Muscle layer of duodenum (tissue), 2 donors: ENCODE data around the gene MYDGF.

Source experiments
- H3K27ac ChIP-seq: one replicate; pipeline ENCODE4 v1.7.0; 2013; ENCODE audit warnings: mild to moderate bottlenecking, low read length
- H3K27me3 ChIP-seq: one replicate; pipeline ENCODE4 v1.7.0; 2013; ENCODE audit warnings: low read depth, mild to moderate bottlenecking, control low read depth, low read length
- H3K36me3 ChIP-seq, 2 donors: one replicate each; pipeline ENCODE4 v1.7.0; 2013; ENCODE audit warnings: low read length in 2 of 2, control low read depth in 1 of 2, mild to moderate bottlenecking in 1 of 2; ENCODE audit not compliant: insufficient read depth in 2 of 2, control insufficient read depth in 1 of 2
- H3K4me1 ChIP-seq, 2 donors: one replicate each; pipeline ENCODE4 v1.7.0; 2013; ENCODE audit warnings: low read length in 2 of 2, mild to moderate bottlenecking in 2 of 2, control low read depth in 1 of 2, moderate library complexity in 1 of 2; ENCODE audit not compliant: insufficient read depth in 2 of 2, control insufficient read depth in 1 of 2
- H3K4me3 ChIP-seq, 2 donors: one replicate each; pipeline ENCODE4 v1.7.0; 2013; ENCODE audit warnings: low read length in 2 of 2, low read depth in 1 of 2, mild to moderate bottlenecking in 1 of 2
- H3K9me3 ChIP-seq, 2 donors: one replicate each; pipeline ENCODE4 v1.7.0; 2013; ENCODE audit warnings: low read length in 2 of 2, control low read depth in 1 of 2, mild to moderate bottlenecking in 1 of 2; ENCODE audit not compliant: control insufficient read depth in 1 of 2
- donor health status: healthy.

The MYDGF gene

DNA sequence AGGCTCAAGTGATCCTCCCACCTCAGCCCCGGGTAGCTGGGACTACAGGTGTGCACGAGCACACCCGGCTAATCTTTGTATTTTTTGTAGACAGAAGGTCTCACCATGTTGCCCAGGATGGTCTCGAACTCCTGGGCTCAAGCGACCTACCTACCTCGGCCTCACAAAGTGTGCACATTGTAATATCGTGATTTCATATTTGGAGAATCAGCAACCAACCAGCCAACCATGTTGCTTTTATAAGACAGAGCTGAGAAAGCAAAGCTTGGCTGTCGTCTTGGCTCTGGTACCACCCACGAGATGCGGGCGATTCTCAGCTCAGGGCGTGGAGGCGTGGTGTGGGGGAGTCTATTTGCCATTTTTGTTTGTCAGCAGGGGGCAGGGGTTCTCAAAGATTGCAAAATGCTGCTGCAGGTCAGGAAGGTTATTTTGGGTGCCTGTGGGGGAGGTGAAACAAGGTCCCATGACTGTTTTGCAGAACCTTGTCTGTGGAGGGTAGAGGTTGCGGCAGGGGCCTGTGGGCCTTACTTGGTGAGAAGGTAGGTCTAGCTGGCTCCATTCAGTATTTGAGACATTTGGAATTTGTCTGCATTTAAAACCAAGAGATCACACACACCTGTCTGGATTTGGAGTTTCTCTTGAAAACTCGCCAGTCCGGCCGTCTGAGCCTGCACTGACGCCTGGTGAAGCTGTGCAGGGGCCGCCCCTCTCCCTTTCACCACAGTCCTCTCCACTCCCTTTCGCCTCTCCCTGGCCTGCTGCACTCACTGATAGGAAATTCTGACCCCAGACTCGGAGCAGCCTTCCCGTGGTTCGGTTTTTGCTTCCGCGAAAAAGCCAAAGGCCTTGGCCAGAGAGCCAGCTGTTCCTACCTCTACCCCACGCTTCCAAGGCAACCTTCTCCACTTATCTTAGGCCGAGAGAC is 15.4 kb downstream of the MYDGF start:
- H3K27ac ChIP-seq = no peak overlapping the region
- H3K9me3 ChIP-seq = peaks cover 0 to 8% of the 10 kb centered on the region in 2 donors
- peaks cover 0 to 9% of the 10 kb centered on the region in 2 donors for H3K4me1 ChIP-seq
- peaks cover 14 to 56% of the 10 kb centered on the region in 2 donors for H3K36me3 ChIP-seq
- no peak overlapping the region for H3K4me3 ChIP-seq
- H3K27me3 ChIP-seq = no peaks in the 10 kb centered on the region

GRCh38 chr19:4653793-4654436 is 16.2 kb downstream of the MYDGF start:
- Histone ChIP-seq H3K27ac (no peak overlapping the region), H3K9me3 (peaks cover 0 to 8% of the 10 kb centered on the region in 2 donors), H3K27me3 (no peaks in the 10 kb centered on the region), H3K36me3 (peaks cover 11 to 48% of the 10 kb centered on the region in 2 donors), H3K4me1 (peaks cover 0 to 17% of the 10 kb centered on the region in 2 donors), H3K4me3 (no peak overlapping the region)

DNA sequence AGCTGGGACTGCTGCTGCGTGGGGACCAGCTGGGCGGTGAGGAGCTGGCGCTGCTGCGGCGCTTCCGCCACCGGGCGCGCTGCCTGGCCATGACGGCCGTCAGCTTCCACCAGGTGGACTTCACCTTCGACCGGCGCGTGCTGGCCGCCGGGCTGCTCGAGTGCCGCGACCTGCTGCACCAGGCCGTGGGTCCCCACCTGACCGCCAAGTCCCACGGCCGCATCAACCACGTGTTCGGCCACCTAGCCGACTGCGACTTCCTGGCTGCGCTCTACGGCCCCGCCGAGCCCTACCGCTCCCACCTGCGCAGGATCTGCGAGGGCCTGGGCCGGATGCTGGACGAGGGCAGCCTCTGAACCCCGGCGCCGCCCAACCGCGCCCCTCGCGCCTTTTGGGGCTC is 18.1 kb downstream of the MYDGF start:
- Histone ChIP-seq H3K27me3 (no peaks in the 10 kb centered on the region), H3K4me1 (peaks cover 0 to 25% of the 10 kb centered on the region in 2 donors), H3K27ac (no peak overlapping the region), H3K4me3 (no peak overlapping the region), H3K9me3 (no peaks in the 10 kb centered on the region), H3K36me3 (peaks cover 0 to 31% of the 10 kb centered on the region in 2 donors)

- H3K27ac ChIP-seq = no peak overlapping the region
- H3K36me3 ChIP-seq = peaks cover 0 to 20% of the 10 kb centered on the region in 2 donors
- peaks cover 0 to 25% of the 10 kb centered on the region in 2 donors for H3K4me1 ChIP-seq
- no peak overlapping the region for H3K4me3 ChIP-seq
- H3K27me3 ChIP-seq = no peaks in the 10 kb centered on the region
- no peaks in the 10 kb centered on the region for H3K9me3 ChIP-seq
Measured at GRCh38 chr19:4650159-4650558, 20.0 kb downstream of the MYDGF start.

GRCh38 chr19:4649392-4650047 is 20.6 kb downstream of the MYDGF start:
- no peaks in the 10 kb centered on the region for H3K9me3 ChIP-seq

DNA sequence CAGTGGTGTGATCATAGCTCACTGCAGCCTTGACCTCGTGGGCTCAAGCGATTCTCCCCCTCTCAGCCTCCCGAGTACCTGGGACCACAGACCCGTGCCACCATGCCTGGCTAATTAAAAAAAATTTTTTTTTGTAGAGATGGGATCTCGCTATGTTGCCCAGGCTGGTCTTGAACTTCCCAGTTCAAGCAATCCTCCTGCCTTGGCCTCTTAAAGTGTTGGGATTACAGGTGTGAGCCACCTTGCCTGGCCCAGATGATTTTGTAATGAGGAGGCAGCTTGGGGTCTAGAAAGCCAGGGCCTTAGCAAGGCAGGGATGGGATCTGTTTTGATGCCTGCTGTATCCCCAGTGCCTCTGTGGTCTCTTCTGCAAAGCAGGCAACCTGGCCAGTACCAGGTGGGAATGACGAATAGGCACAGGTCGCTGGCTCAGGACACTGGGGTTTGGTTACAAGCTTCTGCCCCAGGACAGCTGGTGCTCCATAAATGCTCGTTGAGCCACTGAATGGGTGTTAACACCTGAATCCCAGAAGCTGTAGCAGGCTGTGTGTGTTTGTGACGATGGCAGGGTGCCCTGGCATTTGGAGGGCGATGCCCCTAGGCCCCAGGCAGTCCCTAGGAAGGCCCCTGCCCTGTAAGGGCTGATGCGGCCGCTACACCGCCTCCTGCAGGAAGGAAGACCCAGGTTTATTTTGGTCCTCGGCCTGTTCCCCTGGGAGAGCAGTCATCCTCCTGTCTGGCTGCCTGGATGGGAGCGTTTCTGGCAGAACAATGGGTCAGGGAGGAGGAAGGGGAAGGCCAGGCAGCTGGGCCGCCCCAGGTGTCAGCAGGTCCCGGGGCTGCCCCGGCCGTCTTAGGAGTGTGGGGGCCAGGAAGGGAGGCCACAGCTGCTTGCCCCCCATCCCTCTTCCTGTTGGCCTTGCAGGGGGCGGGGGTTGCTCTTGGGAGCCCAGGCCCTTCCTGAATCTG is 22.2 kb downstream of the MYDGF start:
- Histone ChIP-seq H3K4me1 (peaks cover 0 to 28% of the 10 kb centered on the region in 2 donors), H3K9me3 (no peaks in the 10 kb centered on the region), H3K36me3 (peaks cover 0 to 12% of the 10 kb centered on the region in 2 donors), H3K4me3 (no peak overlapping the region), H3K27me3 (no peaks in the 10 kb centered on the region), H3K27ac (peak overlapping the region; percentile 58)

More at GRCh38 chr19:4649392-4650047, 20.6 kb downstream of the MYDGF start:
- H3K27me3 ChIP-seq = no peaks in the 10 kb centered on the region
- no peak overlapping the region for H3K27ac ChIP-seq
- peaks cover 0 to 28% of the 10 kb centered on the region in 2 donors for H3K4me1 ChIP-seq
- no peak overlapping the region for H3K4me3 ChIP-seq
- H3K36me3 ChIP-seq = peaks cover 0 to 15% of the 10 kb centered on the region in 2 donors

GRCh38 chr19:4645718-4646117 is 24.4 kb downstream of the MYDGF start:
- Histone ChIP-seq H3K27me3 (no peaks in the 10 kb centered on the region), H3K9me3 (no peaks in the 10 kb centered on the region), H3K36me3 (no peaks in the 10 kb centered on the region), H3K27ac (peak overlapping the region; percentile 36), H3K4me1 (peaks cover 0 to 42% of the 10 kb centered on the region in 2 donors), H3K4me3 (no peak overlapping the region)

DNA sequence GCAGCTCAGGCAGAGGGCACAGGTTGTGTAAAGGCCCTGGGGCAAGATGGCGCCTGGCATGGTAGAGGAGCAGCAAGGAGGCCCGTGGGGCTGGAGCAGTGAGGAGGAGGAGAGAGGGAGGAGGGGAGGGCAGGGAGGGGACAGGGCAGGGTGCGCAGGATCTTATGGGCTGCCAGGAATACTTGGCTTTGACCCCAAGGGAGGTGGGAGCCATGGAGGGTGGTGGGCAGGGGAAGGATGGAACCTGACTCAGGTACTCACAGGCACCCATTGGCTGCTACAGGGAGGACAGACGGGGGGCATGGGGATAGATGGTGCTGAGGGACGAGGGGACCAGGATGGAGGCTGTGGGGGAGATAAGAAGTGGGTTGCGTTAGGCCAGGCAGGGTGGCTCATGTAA is 27.5 kb downstream of the MYDGF start:
- Histone ChIP-seq H3K27me3 (no peaks in the 10 kb centered on the region), H3K36me3 (no peaks in the 10 kb centered on the region), H3K9me3 (no peaks in the 10 kb centered on the region), H3K4me1 (peaks cover 0 to 35% of the 10 kb centered on the region in 2 donors), H3K27ac (no peak overlapping the region), H3K4me3 (no peak overlapping the region)

DNA sequence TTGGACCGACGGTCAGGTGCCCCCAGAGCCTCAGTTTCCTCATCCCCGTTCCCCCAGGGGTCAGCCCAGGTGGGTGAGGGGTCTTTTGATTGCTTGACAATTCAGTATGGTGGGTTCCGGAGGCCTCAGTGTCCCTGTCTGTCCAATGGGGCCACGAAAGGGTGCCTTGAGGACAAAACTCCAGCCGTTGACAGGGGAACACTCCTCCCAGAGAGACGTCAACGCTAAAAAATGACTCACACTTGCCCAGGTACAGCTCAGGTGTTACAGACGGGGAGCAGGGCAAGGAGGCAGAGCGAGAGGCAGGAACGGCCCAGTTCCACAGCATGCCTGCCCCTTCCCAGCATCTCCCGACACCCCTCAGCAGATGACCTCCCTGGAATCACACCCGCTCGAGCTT is 29.0 kb downstream of the MYDGF start:
- no peaks in the 10 kb centered on the region for H3K27me3 ChIP-seq
- no peaks in the 10 kb centered on the region for H3K9me3 ChIP-seq
- peaks cover 4 to 34% of the 10 kb centered on the region in 2 donors for H3K4me1 ChIP-seq
- H3K4me3 ChIP-seq = peak overlapping the region; percentile 79 to 83
- H3K36me3 ChIP-seq = no peaks in the 10 kb centered on the region
- no peak overlapping the region for H3K27ac ChIP-seq

GRCh38 chr19:4640247-4641000 is 29.7 kb downstream of the MYDGF start:
- peak overlapping the region; percentile 80 for H3K27ac ChIP-seq
- H3K9me3 ChIP-seq = no peaks in the 10 kb centered on the region
- H3K36me3 ChIP-seq = no peaks in the 10 kb centered on the region

More at GRCh38 chr19:4640247-4641000, 29.7 kb downstream of the MYDGF start:
- Histone ChIP-seq H3K4me3 (peak overlapping the region; percentile 79 to 83), H3K4me1 (peaks cover 4 to 40% of the 10 kb centered on the region in 2 donors), H3K27me3 (peaks cover 3% of the 10 kb centered on the region)
